Cardiac fibroblast (primary cell): ENCODE data around the gene CST4.

Experiments used
- DNase-seq, 2 donors: peaks; one replicate each; pipeline versions ENCODE4 v3.0.0 to v3.0.0-alpha.2; 2010; ENCODE audit warnings: low read depth in 2 of 2
- H3K4me3 ChIP-seq, 2 donors: replicated peaks in 1 of 2; 1 replicate in 1 of 2; 2 replicates in 1 of 2; pipeline ENCODE4 v1.5.1; 2011; ENCODE audit warnings: low read depth in 2 of 2, low read length in 2 of 2, mild to moderate bottlenecking in 2 of 2, moderate library complexity in 1 of 2
- TF ChIP-seq, protein P1 (sequence below): IDR thresholded peaks from one replicate; pipeline ENCODE4 v1.5.1; 2011; ENCODE audit warnings: low read depth, mild to moderate bottlenecking, low read length, inconsistent platforms

CST4 gene

DNA sequence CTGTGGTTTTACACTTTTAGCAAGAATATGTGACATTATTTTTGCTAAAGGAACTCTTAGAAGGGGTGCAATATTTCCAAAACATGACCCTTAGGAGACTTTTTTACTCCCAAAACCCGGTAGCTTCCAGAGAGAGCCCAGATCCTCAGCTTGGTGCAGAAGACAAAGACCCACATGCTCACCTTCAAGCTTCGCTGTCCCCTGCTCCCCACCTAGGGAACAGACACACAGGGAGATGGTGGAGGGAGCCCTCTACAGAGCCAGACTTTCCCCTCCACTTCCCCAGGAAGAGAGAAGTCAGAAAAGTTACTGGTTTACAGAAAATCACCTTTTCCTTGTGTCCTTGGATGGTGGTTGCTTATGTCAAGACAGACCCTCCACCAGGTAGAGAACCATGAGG lies 5.0 kb downstream of the CST4 start:
- no peak overlapping the region for H3K4me3 ChIP-seq
- no peak for DNase-seq
- TF ChIP-seq, protein P1, sequence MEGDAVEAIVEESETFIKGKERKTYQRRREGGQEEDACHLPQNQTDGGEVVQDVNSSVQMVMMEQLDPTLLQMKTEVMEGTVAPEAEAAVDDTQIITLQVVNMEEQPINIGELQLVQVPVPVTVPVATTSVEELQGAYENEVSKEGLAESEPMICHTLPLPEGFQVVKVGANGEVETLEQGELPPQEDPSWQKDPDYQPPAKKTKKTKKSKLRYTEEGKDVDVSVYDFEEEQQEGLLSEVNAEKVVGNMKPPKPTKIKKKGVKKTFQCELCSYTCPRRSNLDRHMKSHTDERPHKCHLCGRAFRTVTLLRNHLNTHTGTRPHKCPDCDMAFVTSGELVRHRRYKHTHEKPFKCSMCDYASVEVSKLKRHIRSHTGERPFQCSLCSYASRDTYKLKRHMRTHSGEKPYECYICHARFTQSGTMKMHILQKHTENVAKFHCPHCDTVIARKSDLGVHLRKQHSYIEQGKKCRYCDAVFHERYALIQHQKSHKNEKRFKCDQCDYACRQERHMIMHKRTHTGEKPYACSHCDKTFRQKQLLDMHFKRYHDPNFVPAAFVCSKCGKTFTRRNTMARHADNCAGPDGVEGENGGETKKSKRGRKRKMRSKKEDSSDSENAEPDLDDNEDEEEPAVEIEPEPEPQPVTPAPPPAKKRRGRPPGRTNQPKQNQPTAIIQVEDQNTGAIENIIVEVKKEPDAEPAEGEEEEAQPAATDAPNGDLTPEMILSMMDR: no peak

DNA sequence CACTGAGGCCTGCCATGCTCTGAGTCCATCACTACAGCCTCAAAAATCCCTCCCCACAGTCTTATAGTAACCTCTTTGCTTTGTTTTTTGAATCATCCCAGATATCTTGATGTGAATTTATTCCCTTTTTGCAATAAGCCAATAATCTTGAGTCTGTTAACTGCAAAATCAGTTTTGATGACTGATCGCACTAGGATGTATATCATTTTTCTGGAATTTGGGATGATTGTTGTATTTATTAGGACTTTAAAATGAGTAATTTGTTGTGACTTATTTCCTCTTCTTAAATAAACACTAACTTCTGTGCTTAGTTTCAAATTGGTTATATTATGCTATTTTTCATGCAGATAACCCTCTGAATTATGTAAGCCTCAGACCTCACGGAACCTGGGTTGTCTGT lies 5.6 kb downstream of the CST4 start:
- TF ChIP-seq, protein P1: no peak
- no peak overlapping the region for H3K4me3 ChIP-seq
- peak in 1 of 2 donors; percentile 20 for DNase-seq

DNA sequence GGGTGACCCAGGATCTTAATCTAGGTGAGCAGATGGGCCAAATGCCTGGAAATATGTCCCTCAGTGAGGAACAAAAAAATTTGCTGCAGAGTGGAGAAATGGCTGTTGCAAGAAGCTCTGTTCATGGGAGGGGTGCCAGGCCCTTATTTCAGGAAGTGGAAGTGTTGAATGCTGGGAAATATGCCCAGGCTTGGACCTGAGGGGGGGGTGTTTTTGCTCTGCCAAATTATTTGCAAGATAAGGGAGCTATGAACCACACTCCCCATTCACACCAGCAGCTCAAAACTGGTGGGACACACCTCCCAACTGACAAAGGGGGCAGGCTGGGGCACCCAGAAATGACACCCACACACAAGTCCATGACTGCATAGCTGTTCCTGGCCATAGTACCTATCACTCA lies 8.7 kb downstream of the CST4 start:
- H3K4me3 ChIP-seq: no peak overlapping the region
- TF ChIP-seq, protein P1: no peak
- DNase-seq: peak in 1 of 2 donors; percentile 66

DNA sequence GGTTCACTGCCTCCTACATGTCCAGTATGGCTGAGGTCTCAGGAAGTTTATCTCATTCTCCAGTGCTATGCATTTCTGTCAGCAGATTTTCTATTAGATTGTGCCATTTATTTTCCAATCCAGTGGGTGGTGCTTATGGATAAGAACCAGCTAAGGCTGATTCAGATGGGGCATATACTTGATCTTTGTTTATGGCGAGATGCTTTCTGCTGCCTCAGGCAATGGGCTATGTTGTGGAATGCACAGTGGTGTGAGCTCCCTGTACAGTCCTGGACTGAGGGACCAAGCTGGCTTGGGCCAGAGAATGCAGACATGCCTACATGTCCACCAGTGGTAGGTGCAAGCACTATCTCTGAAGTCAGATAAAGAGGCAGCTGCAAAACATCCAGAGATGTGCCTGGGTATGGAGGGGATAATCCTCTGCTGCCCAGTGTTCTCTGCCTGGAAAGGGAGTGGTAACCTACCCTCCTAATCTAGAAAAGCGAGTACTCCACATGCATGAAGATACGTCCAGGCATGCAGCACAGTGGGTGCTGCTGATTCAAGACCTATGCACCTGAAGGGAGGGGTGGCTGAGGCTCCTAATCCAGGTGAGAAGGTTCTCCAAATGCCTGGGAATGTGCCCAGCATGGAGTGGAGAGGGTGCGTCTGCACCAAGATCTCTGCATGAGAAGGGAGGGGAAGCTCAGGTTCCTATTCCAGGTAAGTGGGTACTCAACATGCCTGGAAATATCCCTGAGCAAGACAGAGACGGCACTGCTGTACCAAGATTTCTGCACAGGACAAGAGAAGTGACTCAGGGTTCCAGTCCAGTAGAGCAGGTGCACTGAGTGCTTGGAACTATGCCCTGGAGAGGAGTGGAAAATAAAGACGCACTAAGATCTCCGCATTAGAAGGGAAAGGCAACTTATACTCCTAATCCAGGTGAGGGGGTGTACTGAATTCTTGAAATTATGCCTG lies 9.4 kb downstream of the CST4 start:
- H3K4me3 ChIP-seq: no peak overlapping the region
- TF ChIP-seq, protein P1: no peak
- DNase-seq: no peak

DNA sequence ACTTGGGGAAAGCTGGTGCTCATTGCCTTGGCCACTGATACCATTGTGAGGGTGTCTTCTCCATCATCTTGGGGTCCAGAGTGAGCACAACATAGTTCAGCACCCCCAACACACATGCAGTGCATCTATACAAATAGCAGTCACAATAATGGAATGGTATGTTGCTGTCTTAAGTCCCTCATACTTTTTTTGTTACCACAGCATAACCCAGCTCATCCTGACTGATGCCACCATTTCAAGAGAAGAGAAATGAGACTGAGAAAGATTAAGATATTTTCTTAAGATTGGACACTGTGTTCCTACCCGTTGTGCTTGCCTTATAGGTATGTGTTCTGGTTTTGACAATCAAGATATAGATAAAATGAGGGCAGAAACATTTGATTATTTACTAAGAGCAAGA lies 15.6 kb downstream of the CST4 start:
- no peak overlapping the region for H3K4me3 ChIP-seq
- DNase-seq: no peak

DNA sequence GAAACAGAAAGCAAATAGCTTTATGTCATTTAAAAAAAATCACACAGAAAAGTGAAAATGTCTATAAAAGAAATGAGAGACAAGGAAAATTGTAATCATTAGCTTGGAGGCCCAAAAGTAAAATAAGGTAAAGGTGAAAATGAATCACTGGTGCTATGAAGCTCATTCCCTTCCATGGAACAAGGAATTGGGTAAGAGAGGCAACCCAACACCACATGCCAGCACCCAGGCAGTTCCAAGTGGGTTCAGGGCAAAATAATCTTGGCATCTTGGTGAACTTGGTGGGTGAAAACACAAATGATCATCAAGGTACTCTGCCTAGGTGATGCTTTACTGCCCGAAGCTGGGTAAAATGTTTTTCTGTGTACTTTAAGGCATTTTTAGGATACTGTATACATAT lies 16.7 kb downstream of the CST4 start:
- DNase-seq: no peak
- TF ChIP-seq, protein P1: no peak
- H3K4me3 ChIP-seq: no peak overlapping the region

More for the DNA sequence above, 15.6 kb downstream of the CST4 start:
- TF ChIP-seq, protein P1: no peak
